Measurements from ENCODE around the gene CACNB2. TPM values are rescaled to one million over a fixed set of nuclear protein-coding genes. Genes with fewer than 3 reads are reported as not detected.

The CACNB2 gene
- total RNA-seq, 4 donors from 2014 or later: 60.3 to 158 (median 89.1) TPM

- no peak for TF ChIP-seq POLR2AphosphoS5 (IDR thresholded peaks at IDR 0.05)
- TF ChIP-seq CTCF (IDR thresholded peaks at IDR 0.05): no peak
- TF ChIP-seq POLR2A (IDR thresholded peaks at IDR 0.05): no peak
- no peak for TF ChIP-seq EP300 (IDR thresholded peaks at IDR 0.05)
- no peak for ATAC-seq
- Histone ChIP-seq H3K9me3 (no peaks in the 10 kb centered on the region), H3K27me3 (no peaks in the 10 kb centered on the region), H3K4me1 (peaks cover 3 to 87% (median 4%) of the 10 kb centered on the region in 3 donors), H3K27ac (peak overlapping the region in 3 of 4 donors; percentile 65 to 69 (median 66)), H3K36me3 (no peaks in the 10 kb centered on the region), H3K4me3 (peak overlapping the region in 1 of 2 donors; percentile 38)
- 11 to 34% methylated on average over 11 to 18 of the region's 18 CpGs for WGBS, 2 donors (ENCODE audit: low coverage in 1 of 2)
These were observed 120.2 kb downstream of the CACNB2 start for GRCh38 chr10:18260310-18260922.

GRCh38 chr10:18261063-18261610 is 120.9 kb downstream of the CACNB2 start:
- peaks cover 3 to 88% (median 4%) of the 10 kb centered on the region in 3 donors for H3K4me1 ChIP-seq
- TF ChIP-seq POLR2AphosphoS5 (IDR thresholded peaks at IDR 0.05) (no peak), POLR2A (IDR thresholded peaks at IDR 0.05) (no peak), EP300 (IDR thresholded peaks at IDR 0.05) (no peak), CTCF (IDR thresholded peaks at IDR 0.05) (no peak)
- 13 to 63% methylated on average over 10 to 14 of the region's 15 CpGs for WGBS, 2 donors (ENCODE audit: low coverage in 1 of 2)
- H3K27ac ChIP-seq: peak overlapping the region in 3 of 4 donors; percentile 65 to 69 (median 66)
- no peaks in the 10 kb centered on the region for H3K9me3 ChIP-seq
- H3K4me3 ChIP-seq: peak overlapping the region in 1 of 2 donors; percentile 38
- H3K27me3 ChIP-seq: no peaks in the 10 kb centered on the region
- H3K36me3 ChIP-seq: no peaks in the 10 kb centered on the region
- ATAC-seq: no peak

- Histone ChIP-seq H3K4me3 (peak overlapping the region in 1 of 2 donors; percentile 38), H3K4me1 (peaks cover 3 to 83% (median 4%) of the 10 kb centered on the region in 3 donors), H3K27ac (peak overlapping the region in 3 of 4 donors; percentile 65 to 69 (median 66)), H3K27me3 (no peaks in the 10 kb centered on the region), H3K36me3 (no peaks in the 10 kb centered on the region), H3K9me3 (no peaks in the 10 kb centered on the region)
- no peak for ATAC-seq
- 52 to 59% methylated on average over 4 to 5 of the region's 5 CpGs for WGBS, 2 donors (ENCODE audit: low coverage in 1 of 2)
- no peak for TF ChIP-seq EP300 (IDR thresholded peaks at IDR 0.05)
- TF ChIP-seq POLR2AphosphoS5 (IDR thresholded peaks at IDR 0.05): no peak
- no peak for TF ChIP-seq POLR2A (IDR thresholded peaks at IDR 0.05)
- TF ChIP-seq CTCF (IDR thresholded peaks at IDR 0.05): no peak
These were observed 121.6 kb downstream of the CACNB2 start for GRCh38 chr10:18261768-18262231.

GRCh38 chr10:18264466-18265050 is 124.3 kb downstream of the CACNB2 start:
- no peak overlapping the region for H3K4me3 ChIP-seq
- TF ChIP-seq CTCF (IDR thresholded peaks at IDR 0.05): no peak
- TF ChIP-seq POLR2A (IDR thresholded peaks at IDR 0.05): no peak
- no peak for TF ChIP-seq EP300 (IDR thresholded peaks at IDR 0.05)
- no peaks in the 10 kb centered on the region for H3K27me3 ChIP-seq
- 41 to 50% methylated on average over 5 of the region's 5 CpGs for WGBS, 2 donors (ENCODE audit: low coverage in 1 of 2)
- no peak for ATAC-seq
- H3K4me1 ChIP-seq: peaks cover 3 to 67% (median 4%) of the 10 kb centered on the region in 3 donors
- H3K9me3 ChIP-seq: no peaks in the 10 kb centered on the region
- no peak overlapping the region for H3K27ac ChIP-seq
- H3K36me3 ChIP-seq: no peaks in the 10 kb centered on the region

Measured in gastroesophageal sphincter (tissue), 4 donors.